GM21576 (cell line): ENCODE results near the gene CHST10.
A peak's percentile ranks its signal among the peaks of the same experiment; 100 is the strongest.
"Not testable (repeated sequence)": the region's sequence is repeated elsewhere in the genome, so short reads cannot be mapped to it uniquely, and the experiment has no call there.

Experiments
- ATAC-seq: cut with Tn5 transposase; IDR thresholded peaks from one replicate; pipeline ENCODE4 v1.9.1; 2021; ENCODE audit warnings: mild to moderate bottlenecking, moderate library complexity; ENCODE audit not compliant: unreplicated experiment

The CHST10 gene

GRCh38 chr2:100416935-100417710 is at the start of gene CHST10:
TSS of gene CHST10 (minus strand) at chr2:100417668. CDS start at chr2:100406675, 10,993 bp downstream.
- ATAC-seq: peak; percentile 86

GRCh38 chr2:100460904-100461530 is 43.5 kb upstream of the CHST10 start:
- ATAC-seq: no peak

- not testable (repeated sequence) for ATAC-seq
Observed at GRCh38 chr2:100456357-100456756, 38.9 kb upstream of the CHST10 start.

- peak; percentile 82 for ATAC-seq
Observed at GRCh38 chr2:100453853-100454252, 36.4 kb upstream of the CHST10 start.

GRCh38 chr2:100451734-100452133 is 34.3 kb upstream of the CHST10 start:
- ATAC-seq: no peak

- ATAC-seq: no peak
Observed at GRCh38 chr2:100451092-100451491, 33.6 kb upstream of the CHST10 start.

GRCh38 chr2:100446696-100447095 is 29.2 kb upstream of the CHST10 start:
- no peak for ATAC-seq

GRCh38 chr2:100437751-100438150 is 20.3 kb upstream of the CHST10 start:
- no peak for ATAC-seq

GRCh38 chr2:100429726-100430125 is 12.3 kb upstream of the CHST10 start:
- ATAC-seq: no peak

GRCh38 chr2:100427627-100428258 is 10.3 kb upstream of the CHST10 start:
- no peak for ATAC-seq

- ATAC-seq: no peak
Observed at GRCh38 chr2:100427111-100427510, 9.6 kb upstream of the CHST10 start.

- ATAC-seq: no peak
Observed at GRCh38 chr2:100426384-100426720, 8.9 kb upstream of the CHST10 start.

- ATAC-seq: no peak
Observed at GRCh38 chr2:100425573-100426383, 8.3 kb upstream of the CHST10 start.

- no peak for ATAC-seq
Observed at GRCh38 chr2:100425107-100425506, 7.6 kb upstream of the CHST10 start.

- no peak for ATAC-seq
Observed at GRCh38 chr2:100424277-100424875, 6.9 kb upstream of the CHST10 start.

GRCh38 chr2:100423631-100424030 is 6.2 kb upstream of the CHST10 start:
- no peak for ATAC-seq

- no peak for ATAC-seq
Observed at GRCh38 chr2:100422320-100423055, 5.0 kb upstream of the CHST10 start.

GRCh38 chr2:100419915-100420314 is 2.4 kb upstream of the CHST10 start:
- ATAC-seq: no peak

GRCh38 chr2:100418406-100418962 is 1.0 kb upstream of the CHST10 start:
- ATAC-seq: no peak

- ATAC-seq: no peak
Observed at GRCh38 chr2:100417711-100418124, 250 bp upstream of the CHST10 start.
